Measurements from ENCODE around the gene MAP3K7CL.

Gene MAP3K7CL, protein sequence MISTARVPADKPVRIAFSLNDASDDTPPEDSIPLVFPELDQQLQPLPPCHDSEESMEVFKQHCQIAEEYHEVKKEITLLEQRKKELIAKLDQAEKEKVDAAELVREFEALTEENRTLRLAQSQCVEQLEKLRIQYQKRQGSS

DNA sequence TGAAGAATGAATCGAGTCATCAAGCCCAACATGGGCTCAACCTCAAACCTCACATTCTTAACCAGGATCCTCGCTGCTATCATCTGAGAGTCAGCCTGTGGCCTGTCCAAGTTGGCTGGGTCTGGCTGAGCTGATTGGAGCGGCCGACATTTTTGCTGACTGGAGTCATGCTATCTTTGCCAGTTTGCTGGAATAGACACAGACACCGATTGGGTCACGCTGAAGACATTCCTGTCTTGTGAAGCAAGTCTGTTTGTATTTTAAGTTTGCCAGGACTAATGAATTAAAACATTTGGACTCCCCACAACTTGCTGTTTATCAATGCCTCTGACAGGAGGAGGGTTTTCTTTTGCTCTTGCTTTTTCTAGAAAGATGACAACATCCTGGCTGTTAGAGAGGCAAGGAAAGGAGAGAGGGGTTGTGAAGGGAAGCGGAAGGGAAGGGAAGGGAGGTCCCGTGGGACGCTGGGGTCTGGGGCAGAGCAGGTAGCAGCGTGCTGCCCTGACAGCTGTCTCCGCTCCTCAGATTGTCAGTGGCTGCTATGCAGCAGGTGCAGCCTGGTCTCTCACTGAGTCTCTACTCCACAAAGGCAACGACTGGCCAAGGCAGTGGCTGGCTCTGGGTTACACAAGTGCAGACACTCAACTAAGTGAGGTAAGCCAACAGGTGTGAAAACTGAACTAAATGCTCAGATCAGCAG, at the start of gene MAP3K7CL:
Gene MAP3K7CL (plus strand): TSS at position 375 of the 700 bp plus-strand sequence. CDS start 2,701 bp downstream, outside the sequence.
- DNase-seq (ENCODE audit: insufficient read length, low spot score) (peak; percentile 81), FAIRE-seq (peak; percentile 95)
- TF ChIP-seq POLR2A (IDR thresholded peaks at IDR 0.05; ENCODE audit: low read depth, low read length), result peak; percentile 1; the same call in 1 of the 2 replicates

DNA sequence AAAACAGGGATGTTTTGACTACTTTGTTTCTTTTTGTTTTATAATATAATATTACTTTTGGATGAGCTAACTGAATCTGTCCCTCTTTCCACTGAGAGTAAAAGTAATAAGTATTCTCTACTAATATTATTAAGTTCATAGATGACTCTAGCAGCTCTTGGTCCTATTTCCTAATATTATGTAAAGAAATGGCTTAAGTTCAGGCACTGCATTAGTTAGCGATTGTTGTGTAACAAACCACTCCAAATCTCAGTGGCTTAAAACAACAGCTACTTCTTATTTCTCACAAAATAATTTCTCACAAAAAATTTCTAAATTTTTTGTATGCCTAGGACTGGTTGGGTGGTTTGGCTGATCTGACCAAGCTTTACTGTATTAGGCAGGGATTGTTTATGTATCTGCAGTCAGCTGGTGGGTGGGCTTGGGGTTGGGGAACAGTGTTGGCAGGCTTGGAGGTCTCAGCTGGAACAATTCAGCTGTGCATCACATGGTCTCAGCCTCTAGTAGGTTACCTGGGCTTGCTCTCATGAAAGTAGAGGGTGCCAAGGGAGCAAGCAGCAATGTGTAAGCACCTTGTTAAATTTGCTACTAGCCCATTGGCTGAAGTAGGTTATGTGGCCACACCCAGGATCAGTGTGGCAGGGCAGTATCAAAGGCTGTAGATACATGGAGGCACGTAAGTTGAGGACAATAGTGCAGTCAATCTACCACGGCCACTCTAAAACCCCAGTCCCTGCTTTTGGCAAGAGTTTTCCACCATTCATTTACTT, 48.2 kb upstream of the MAP3K7CL start:
- DNase-seq (ENCODE audit: insufficient read length, low spot score), result no peak
- TF ChIP-seq POLR2A (IDR thresholded peaks at IDR 0.05; ENCODE audit: low read depth, low read length), result no peak
- no peak for FAIRE-seq

DNA sequence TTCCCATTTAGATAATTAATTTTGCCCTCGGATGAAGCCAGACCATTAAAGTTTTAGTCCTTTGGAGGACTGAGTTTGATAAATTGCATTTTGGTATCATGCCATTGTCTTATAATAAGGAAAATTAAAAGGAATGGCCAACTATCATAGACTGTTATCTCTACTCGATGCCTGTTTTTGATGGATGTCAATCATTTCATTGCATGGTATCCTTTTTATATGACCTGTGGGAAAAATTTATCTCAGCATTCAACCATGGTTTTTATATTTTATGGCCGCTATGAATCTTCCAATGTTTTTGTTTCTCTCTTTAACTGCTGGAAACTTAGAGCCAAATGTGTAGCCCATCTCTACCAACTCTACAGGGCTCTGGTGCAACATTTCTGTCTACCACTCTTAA, 47.1 kb upstream of the MAP3K7CL start:
- TF ChIP-seq POLR2A (IDR thresholded peaks at IDR 0.05; ENCODE audit: low read depth, low read length), result no peak
- no peak for FAIRE-seq
- DNase-seq (ENCODE audit: insufficient read length, low spot score), result no peak

DNA sequence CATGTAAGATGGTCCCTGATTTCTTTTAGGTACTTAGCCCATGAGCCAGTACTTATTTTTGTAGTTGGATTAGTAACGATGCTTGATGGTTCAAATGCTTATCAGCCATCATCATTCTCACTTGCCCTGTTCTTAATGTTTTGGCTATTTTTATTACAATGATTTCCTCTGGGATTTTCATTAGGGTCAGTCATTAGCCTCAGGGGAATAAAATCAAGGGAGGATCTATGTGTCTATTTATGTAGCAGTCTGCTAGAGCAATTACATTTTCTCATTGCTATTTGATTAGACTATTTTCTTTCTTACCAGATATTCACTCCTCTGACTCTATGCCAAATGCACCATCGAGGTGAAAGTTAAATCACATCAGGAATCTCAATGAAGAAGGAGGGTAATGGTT, 46.1 kb upstream of the MAP3K7CL start:
- no peak for DNase-seq (ENCODE audit: insufficient read length, low spot score)
- no peak for FAIRE-seq
- TF ChIP-seq POLR2A (IDR thresholded peaks at IDR 0.05; ENCODE audit: low read depth, low read length), result no peak

DNA sequence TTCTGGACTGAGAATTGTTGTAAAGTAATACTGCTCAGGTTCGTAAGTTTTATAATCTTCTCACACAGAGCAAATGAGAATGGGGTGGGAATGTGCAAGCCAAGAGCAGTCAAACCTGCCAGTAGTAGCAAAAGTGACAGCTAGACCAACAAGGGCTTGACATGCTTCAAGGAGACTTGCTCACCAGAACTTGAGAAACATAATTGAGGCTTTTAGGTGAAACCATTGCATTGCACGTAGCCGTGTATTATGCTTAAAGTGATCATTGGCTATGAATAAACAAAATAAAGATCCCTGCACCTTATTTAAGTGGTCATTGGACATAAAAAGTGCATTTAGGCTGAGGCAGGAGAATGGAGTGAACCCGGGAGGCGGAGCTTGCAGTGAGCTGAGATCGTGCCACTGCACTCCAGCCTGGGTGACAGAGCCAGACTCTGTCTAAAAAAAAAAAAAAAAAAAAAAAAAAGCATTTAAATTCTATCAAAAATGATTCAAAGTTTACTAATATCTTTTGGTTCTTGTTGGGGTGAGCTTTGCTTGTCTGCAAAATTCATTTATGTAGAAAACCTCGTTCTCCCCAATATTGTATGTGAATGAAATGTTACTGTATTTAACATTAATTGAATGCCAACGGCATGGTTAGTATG, 45.2 kb upstream of the MAP3K7CL start:
- FAIRE-seq, result no peak

DNA sequence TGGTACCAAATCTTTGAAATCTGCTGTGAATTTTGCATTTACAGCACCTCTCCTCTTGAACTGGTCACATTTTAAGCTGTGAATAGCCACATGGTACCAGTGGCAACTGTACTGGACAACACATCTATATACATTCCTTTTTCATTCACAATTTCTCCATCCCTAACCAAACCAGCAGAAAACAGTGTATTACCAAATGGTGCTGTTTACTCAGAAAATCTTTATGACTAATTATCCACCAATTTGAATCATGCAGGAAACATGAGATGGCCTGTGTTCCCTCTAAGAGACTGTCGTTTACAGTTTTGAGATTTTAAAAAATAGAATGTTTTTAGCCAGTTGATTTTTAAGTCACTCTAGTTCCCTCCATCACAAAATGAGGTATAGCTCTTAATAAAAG, 39.4 kb upstream of the MAP3K7CL start:
- peak; percentile 62 for DNase-seq (ENCODE audit: insufficient read length, low spot score)
- peak; percentile 58 for FAIRE-seq
- TF ChIP-seq POLR2A (IDR thresholded peaks at IDR 0.05; ENCODE audit: low read depth, low read length), result no peak

More for the DNA sequence above, 45.2 kb upstream of the MAP3K7CL start:
- no peak for TF ChIP-seq POLR2A (IDR thresholded peaks at IDR 0.05; ENCODE audit: low read depth, low read length)
- no peak for DNase-seq (ENCODE audit: insufficient read length, low spot score)

DNA sequence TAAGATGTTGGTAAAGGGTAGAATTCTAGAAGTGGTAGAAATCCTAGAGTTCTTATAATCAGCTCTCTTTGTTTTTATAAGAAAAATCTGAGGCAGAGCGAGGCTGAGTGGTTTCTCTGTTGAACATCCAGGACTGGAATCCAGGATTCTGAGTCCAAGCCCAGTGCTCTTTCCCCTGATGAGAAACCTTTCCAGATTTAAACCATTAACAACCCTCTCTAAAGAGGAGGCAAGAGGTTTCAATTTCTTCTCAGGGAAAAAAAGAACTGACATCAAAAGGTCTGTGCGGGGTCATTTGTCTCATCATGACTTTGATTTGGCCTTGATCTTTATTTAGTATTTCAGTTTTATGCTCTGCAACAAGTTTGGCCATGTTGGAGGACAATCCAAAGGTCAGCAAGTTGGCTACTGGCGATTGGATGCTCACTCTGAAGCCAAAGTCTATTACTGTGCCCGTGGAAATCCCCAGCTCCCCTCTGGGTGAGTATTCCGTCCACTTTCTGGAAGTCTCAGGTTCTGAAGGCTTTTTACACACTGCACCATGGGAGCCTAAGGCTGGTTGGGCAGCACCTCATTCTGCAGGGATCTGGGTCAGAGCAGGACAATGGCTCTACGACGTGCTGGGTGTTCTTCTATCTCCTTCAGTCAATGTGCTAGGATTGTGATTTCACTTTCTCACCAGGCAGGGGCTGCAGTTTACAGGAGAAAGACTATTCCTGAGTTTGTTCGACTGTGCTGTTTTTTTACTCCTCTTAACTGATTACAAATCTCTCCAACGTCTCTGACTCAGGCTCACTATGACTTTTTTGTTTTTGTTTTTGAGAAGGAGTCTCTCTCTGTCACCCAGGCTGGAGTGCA, 38.1 kb upstream of the MAP3K7CL start:
- no peak for DNase-seq (ENCODE audit: insufficient read length, low spot score)
- FAIRE-seq, result peak; percentile 55
- no peak for TF ChIP-seq POLR2A (IDR thresholded peaks at IDR 0.05; ENCODE audit: low read depth, low read length)

DNA sequence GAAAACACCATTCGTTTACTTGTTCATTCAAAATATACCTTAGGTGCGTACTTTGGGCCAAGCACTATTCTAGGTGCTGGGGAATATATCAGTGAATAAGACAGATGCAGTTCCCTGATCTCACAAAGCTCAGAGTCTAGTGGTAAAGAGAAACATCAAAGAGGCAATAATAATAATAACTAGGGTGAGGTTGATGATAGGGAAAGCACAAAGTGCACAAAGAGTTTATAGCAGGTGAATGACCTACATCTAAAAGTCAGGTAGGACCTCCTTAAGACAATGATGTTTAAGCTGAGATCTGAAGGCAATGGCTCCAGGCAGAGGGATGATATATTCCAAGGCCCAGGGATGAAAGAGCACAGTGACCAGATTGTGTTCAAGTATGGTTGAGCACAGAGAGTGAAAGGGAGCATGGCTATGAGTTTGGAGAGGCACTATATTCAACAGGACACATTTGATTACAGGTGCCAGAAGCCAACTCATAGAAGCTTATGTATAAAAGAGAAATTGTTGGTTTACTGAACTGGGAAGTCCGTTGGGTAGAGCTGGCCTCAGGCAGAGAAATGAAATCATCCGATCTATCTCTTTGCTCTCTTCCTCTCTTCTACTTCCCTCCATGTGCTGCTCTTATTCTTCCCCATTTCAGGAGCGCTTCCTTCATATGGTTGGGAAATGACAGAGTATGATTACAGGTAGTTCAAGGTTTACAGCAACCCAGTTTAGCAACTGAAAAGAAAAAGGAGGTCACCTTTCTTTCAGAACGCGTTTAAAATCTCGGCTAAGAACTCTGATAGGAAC, 34.0 kb upstream of the MAP3K7CL start:
- no peak for FAIRE-seq
- DNase-seq (ENCODE audit: insufficient read length, low spot score), result no peak

DNA sequence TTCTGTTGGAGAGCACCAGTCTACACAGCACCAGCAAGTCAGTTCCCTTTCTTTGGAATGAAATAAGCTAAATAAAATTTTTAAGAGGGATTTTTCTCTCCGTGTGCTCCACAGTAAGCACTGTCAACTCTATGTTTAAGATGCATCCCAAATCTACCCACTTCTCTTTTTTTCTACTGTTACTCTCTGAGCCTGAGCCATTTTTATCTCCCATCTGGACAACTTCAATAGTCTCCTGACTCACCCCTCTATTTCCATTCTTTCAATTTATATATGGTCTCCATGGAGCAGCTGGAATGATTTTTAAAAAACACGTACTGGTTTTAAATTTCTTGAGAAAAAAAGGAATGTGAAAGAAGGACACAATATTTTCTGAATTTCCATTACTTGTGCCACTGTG, 32.3 kb upstream of the MAP3K7CL start:
- DNase-seq (ENCODE audit: insufficient read length, low spot score) (no peak), FAIRE-seq (no peak)
- no peak for TF ChIP-seq POLR2A (IDR thresholded peaks at IDR 0.05; ENCODE audit: low read depth, low read length)

More for the DNA sequence above, 34.0 kb upstream of the MAP3K7CL start:
- no peak for TF ChIP-seq POLR2A (IDR thresholded peaks at IDR 0.05; ENCODE audit: low read depth, low read length)

DNA sequence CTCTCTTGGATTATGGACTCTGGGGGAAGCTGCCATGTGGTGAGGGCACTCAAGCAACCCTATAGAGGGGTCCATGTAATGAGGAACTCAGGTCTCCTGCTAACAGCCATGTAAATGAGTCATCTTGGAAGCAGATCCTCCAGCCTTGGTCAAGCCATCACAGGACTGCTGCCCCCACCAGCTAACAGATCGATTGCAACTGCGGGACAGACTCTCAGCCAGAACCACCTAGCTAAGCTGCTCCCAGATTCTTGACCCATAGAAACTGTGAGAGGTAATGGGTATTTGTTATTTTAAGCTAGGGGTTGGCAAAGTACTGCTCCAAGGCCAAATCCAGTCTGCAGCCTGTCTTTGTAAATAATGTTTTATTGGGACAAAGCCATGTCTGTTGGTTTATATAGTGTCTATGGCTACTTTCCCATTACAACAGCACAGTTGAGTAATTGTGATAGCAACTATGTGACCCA, 27.6 kb upstream of the MAP3K7CL start:
- no peak for FAIRE-seq
- TF ChIP-seq POLR2A (IDR thresholded peaks at IDR 0.05; ENCODE audit: low read depth, low read length), result no peak
- DNase-seq (ENCODE audit: insufficient read length, low spot score), result no peak

DNA sequence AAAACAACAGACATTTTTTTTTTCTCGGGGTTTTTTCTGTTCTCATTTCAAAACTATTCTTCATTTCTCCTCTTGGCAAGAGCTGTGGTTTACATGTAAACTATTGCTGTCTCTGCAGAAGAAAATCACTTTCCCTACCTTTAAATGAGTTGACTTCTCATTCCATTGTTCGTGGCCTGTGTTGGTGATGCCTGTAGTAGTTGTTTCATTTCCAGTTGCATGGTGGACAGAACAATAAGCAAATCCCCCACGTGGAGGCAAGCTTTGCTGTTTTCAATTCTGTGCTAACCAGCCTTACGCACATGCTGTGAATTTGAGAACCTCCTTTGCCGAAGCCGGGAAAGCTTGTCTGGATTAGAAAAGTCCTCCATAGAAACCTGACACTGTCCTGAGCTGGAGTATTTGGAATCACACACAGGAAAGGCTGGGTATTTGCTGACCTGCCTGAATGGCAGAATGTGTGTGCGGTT, 26.2 kb upstream of the MAP3K7CL start:
- no peak for FAIRE-seq
- no peak for TF ChIP-seq POLR2A (IDR thresholded peaks at IDR 0.05; ENCODE audit: low read depth, low read length)
- no peak for DNase-seq (ENCODE audit: insufficient read length, low spot score)

DNA sequence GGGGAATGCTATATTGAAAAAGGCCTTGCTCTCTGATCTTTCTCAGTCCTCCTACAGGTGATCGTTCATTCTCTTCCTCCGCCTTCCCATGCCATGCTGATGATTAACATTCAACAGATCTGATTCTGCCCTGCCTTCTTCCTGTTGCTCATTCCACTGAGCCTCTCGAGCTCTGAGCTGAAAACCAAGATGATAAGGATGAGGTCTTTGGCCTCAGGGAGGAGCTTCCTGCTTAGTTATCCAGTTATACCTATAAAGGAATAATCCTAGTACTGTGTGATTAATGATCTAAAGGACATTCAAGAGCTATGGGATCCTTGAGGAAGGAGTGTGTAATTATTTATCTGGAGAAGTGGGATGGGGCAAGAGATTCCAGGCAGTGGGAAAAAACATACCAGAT, 25.2 kb upstream of the MAP3K7CL start:
- TF ChIP-seq POLR2A (IDR thresholded peaks at IDR 0.05; ENCODE audit: low read depth, low read length), result no peak
- DNase-seq (ENCODE audit: insufficient read length, low spot score), result peak; percentile 42
- FAIRE-seq, result peak; percentile 6
